ENCODE data around the gene NOXA1.

The NOXA1 gene

DNA sequence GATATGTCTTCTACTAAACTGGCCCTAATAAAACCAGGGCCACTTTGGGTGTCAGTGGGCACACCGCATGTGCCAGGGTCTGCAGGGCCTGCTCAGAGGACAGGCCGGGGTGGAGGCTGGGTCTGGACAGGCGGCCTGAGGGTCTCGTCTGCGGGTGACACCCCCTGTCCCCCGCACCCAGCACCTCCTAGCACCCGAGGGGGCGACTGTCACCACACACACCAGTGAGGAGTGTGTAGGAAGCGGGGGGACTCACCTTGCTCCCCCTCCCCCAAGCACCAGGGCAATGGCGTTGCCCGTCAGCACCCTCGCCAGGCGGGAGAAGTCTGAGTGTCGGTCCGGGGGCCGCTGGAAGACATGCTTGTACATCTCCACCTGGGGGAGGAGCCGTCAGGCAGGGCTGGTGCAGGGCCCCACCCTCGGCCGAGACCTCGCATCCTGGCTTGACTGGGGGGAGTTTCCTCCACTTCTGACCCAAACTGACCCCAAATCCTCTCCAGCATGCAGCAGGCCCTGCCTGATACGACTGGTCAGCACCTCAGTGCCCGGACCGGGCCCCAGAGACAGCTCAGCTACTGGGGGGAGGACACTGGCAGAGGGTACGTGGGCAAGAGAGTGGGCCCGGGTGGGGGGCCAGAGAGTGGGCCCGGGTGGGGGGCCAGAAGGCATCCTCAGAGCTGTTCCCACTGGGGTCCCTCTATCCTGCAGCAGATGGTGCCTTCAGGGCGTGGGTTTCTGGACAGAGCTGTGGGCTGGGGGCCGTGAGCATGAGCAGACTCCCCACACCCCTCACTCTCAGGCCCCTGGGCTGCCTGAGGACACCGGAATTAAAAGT is 54.8 kb downstream of the NOXA1 start:
- H3K4me3 ChIP-seq (ENCODE audit: low read depth, low read length) = no peak overlapping the region
- in situ Hi-C loops (cut with HindIII; ENCODE audit: low sequenced_read_pairs) = no loop called here
- DNase-seq (ENCODE audit: low read depth, low spot score) = no peak
- TF ChIP-seq, protein P1, sequence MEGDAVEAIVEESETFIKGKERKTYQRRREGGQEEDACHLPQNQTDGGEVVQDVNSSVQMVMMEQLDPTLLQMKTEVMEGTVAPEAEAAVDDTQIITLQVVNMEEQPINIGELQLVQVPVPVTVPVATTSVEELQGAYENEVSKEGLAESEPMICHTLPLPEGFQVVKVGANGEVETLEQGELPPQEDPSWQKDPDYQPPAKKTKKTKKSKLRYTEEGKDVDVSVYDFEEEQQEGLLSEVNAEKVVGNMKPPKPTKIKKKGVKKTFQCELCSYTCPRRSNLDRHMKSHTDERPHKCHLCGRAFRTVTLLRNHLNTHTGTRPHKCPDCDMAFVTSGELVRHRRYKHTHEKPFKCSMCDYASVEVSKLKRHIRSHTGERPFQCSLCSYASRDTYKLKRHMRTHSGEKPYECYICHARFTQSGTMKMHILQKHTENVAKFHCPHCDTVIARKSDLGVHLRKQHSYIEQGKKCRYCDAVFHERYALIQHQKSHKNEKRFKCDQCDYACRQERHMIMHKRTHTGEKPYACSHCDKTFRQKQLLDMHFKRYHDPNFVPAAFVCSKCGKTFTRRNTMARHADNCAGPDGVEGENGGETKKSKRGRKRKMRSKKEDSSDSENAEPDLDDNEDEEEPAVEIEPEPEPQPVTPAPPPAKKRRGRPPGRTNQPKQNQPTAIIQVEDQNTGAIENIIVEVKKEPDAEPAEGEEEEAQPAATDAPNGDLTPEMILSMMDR (IDR thresholded peaks at IDR 0.05; ENCODE audit: low read depth, low read length) = no peak

DNA sequence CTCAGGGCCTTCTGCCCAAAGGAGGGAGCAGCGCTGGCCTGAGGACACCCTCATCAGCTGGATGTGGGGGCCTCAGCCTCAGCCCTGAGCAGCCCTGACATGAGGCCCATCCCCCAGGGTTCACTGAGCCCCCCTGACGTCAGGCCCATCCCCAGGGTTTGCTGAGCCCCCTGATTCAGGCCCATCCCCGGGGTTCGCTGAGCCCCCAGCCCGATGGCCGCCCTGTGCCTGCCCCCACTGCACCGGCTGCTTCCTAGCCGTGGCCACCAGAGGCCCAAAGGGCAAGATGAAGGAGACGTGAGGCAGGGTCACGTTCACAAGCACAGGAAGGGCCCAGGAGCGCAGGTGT is 55.4 kb downstream of the NOXA1 start:
- in situ Hi-C loops (cut with HindIII; ENCODE audit: low sequenced_read_pairs) = no loop called here
- no peak for DNase-seq (ENCODE audit: low read depth, low spot score)
- no peak overlapping the region for H3K4me3 ChIP-seq (ENCODE audit: low read depth, low read length)
- TF ChIP-seq, protein P1 (IDR thresholded peaks at IDR 0.05; ENCODE audit: low read depth, low read length) = no peak

GRCh38 chr9:137478962-137479861 is 56.0 kb downstream of the NOXA1 start:
- in situ Hi-C loops (cut with HindIII; ENCODE audit: low sequenced_read_pairs) = no loop called here
- DNase-seq (ENCODE audit: low read depth, low spot score) = peak; percentile 54
- TF ChIP-seq, protein P1 (IDR thresholded peaks at IDR 0.05; ENCODE audit: low read depth, low read length) = no peak
- no peak overlapping the region for H3K4me3 ChIP-seq (ENCODE audit: low read depth, low read length)

DNA sequence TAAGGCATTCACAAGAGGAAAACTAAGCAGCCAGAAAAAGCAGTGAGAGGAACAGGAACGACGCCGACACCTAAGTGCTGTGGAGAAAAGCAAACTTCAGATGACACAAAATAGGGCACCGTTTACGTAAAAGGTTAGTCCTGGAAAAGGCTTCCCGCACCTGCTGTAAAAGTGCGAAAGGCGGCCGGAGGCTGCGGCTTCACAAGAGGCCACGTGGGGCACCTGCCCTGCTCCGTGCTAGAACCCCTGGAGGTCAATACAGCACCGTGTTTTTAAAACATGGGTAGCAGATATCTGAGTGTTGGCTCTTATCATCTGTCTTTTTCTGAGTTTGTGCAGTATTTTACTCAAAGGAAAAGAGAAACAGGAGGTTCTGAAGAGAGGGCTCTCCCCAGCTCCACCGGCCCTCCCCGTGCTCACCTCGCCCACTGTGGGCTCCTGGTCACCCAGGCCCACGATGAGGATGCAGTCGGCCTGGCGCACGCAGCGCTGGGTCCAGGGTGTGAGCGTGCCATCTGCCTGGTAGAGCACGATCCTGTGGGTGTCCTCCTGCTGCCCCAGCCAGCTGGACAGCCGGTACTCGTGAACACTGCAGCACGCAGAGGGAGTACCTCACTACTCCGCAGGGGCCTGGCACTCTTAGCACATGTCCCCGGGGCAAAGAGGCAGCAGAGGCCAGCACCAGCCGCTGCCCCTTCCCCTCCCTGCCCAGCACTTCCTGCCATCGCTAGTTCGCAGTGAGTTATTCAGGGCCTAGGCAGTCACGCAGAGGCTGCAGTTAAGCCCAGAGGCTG is 56.9 kb downstream of the NOXA1 start:
- TF ChIP-seq, protein P1 (IDR thresholded peaks at IDR 0.05; ENCODE audit: low read depth, low read length) = no peak
- H3K4me3 ChIP-seq (ENCODE audit: low read depth, low read length) = no peak overlapping the region
- no peak for DNase-seq (ENCODE audit: low read depth, low spot score)
- in situ Hi-C loops (cut with HindIII; ENCODE audit: low sequenced_read_pairs) = no loop called here

DNA sequence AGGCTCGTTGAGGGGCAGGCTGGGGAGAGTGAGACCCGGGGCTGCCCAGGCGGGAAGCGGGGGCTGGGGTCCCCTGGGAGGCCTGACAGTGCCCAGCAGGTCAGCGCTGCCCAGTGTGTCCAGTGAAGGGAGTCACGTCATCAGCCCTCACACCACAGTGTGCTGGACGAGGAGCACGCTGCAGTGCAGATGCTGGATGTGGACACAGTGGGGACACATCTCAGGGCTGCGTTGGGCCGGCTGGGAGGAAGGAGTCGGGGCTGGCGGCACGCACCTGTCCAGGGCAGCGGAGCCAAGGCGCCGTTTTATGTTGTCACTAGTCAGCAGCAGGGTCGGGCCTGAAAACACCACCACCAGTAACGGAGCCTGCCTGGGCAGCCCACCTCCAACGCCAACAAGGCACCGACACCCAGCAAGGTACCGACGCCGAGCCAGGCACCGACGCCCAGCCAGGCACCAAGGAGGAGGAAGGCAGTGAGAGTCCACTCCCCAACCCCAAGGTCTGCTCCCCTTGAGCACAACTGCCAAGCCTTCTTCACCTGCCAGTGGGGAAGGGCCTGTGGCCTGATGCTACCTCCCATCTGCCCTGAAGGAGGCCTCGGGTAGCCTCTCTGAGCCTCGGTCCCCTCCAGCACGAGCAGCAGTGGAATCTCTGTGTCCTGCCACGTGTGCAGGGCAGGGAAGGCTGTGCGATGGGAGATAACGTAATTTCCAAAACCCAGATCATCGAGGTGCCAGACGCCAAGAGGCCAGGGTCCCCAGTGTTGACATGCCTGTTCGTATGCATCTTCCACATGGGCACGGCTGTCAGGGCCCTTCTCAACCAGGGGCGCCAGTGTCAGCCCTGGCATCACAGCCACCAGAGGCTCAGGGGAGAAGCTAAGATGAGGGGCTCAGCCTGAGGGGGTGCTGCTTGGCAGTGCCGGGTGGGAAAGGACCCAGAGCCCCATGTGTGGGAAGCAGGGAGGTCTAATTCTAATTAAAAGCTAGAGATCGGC is 57.8 kb downstream of the NOXA1 start:
- H3K4me3 ChIP-seq (ENCODE audit: low read depth, low read length) = no peak overlapping the region
- no peak for DNase-seq (ENCODE audit: low read depth, low spot score)
- TF ChIP-seq, protein P1 (IDR thresholded peaks at IDR 0.05; ENCODE audit: low read depth, low read length) = no peak
- in situ Hi-C loops (cut with HindIII; ENCODE audit: low sequenced_read_pairs) = no loop called here

All from astrocyte of the spinal cord (primary cell).